Measurements from ENCODE around the gene CUX1. TPM values are rescaled to one million over a fixed set of nuclear protein-coding genes. Genes with fewer than 3 reads are reported as not detected.

CUX1 gene
- total RNA-seq, 4 donors from 2014 or later, result 52.5 to 93.6 (median 63.7) TPM

DNA sequence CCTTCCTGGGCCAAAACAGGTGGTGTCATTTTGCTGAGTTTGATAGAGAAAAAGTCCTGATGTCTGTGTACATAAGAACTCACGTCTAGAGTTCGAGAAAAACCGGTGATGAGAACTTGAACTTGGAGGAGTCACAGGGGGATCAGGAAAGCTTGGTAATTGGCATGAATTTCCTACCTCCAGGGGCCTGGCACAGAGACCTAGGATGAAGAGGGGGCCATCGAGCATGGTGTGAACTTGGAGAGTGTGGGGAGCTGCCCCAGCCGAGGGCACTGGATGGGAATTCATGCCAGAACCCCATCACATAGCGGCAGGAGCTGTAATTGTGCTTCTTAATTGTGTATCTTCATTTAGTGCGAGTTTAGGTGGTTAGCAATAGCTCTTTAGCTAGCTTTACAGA is 82.2 kb downstream of the CUX1 start:
- Histone ChIP-seq H3K9me3 (no peaks in the 10 kb centered on the region), H3K4me3 (peak overlapping the region; percentile 40), H3K27me3 (no peaks in the 10 kb centered on the region), H3K4me1 (peaks cover 21% of the 10 kb centered on the region), H3K36me3 (no peaks in the 10 kb centered on the region), H3K27ac (no peak overlapping the region)
- no peak for DNase-seq (ENCODE audit: low spot score in 2 of 2)
- TF ChIP-seq, protein P1, sequence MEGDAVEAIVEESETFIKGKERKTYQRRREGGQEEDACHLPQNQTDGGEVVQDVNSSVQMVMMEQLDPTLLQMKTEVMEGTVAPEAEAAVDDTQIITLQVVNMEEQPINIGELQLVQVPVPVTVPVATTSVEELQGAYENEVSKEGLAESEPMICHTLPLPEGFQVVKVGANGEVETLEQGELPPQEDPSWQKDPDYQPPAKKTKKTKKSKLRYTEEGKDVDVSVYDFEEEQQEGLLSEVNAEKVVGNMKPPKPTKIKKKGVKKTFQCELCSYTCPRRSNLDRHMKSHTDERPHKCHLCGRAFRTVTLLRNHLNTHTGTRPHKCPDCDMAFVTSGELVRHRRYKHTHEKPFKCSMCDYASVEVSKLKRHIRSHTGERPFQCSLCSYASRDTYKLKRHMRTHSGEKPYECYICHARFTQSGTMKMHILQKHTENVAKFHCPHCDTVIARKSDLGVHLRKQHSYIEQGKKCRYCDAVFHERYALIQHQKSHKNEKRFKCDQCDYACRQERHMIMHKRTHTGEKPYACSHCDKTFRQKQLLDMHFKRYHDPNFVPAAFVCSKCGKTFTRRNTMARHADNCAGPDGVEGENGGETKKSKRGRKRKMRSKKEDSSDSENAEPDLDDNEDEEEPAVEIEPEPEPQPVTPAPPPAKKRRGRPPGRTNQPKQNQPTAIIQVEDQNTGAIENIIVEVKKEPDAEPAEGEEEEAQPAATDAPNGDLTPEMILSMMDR (IDR thresholded peaks at IDR 0.05), result no peak
- TF ChIP-seq POLR2AphosphoS5 (IDR thresholded peaks at IDR 0.05) (no peak), EP300 (IDR thresholded peaks at IDR 0.05) (no peak), POLR2A (IDR thresholded peaks at IDR 0.05) (no peak)
- whole genome bisulfite sequencing, result 47% methylated on average over 7 of the region's 7 CpGs

DNA sequence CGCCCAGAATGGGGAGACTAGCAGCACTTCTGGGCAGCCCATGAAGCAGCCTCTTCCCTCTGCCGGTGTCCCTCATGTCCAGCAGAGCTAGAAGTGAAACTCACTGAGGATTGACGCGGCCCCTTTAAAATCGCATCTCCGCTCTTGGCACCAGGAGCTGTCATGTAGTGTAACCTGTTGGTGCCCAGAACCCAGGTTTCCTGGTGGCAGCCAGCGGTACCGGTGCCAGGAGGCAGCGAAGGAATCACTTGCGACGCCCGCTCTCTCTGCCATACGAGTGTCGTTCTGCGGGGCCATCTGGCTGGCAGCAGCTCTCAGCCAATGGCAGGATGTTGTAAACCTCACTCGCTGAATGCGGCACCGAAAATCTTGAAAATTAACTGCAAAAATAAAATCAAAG is 82.7 kb downstream of the CUX1 start:
- H3K4me1 ChIP-seq, result peaks cover 21% of the 10 kb centered on the region
- peak overlapping the region; percentile 40 for H3K4me3 ChIP-seq
- no peaks in the 10 kb centered on the region for H3K36me3 ChIP-seq
- WGBS, result 29% methylated on average over 7 of the region's 18 CpGs
- no peaks in the 10 kb centered on the region for H3K9me3 ChIP-seq
- no peak overlapping the region for H3K27ac ChIP-seq
- no peak for DNase-seq (ENCODE audit: low spot score in 2 of 2)
- H3K27me3 ChIP-seq, result no peaks in the 10 kb centered on the region
- TF ChIP-seq, protein P1 (IDR thresholded peaks at IDR 0.05), result no peak

DNA sequence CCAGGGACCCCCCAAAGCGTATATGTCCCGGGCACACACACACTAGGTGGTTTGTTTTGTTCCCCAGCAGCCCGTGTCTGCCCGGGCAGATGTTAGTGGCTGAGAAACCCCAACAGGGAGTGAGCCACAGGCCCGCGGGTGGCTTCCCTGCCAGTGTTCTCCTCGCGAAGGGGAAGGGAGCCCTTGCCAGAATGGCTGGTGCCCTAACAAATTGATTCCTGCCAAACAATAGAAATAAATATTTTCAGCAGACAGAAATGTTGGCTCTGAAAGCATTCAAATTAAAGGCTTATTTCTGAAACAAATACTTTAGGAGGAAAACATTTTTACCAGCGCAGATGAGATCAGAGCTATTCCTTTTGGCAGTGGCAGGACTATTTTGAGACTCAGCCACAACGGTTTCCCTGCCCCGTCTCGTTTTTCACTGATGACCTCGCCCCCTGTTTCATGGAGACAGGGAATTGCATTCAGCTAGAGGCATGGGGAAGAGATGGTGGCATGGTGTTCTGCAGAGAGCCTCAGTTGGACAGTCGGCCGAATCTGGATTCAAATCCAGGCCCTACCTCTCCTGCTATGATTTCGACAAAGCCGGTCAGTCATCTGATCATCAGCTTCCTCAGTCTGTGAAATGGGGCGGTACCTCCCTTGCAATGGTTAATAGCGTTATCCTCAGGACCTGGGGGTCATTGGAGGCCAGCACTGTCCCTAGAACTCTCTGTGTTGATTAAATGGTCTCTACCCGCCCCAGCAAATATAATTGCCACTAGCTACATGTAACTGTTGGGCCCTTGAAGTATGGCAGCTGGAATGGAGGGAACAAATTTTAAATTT is 84.5 kb downstream of the CUX1 start:
- Histone ChIP-seq H3K4me3 (no peak overlapping the region), H3K27me3 (no peaks in the 10 kb centered on the region), H3K36me3 (no peaks in the 10 kb centered on the region), H3K9me3 (no peaks in the 10 kb centered on the region), H3K4me1 (peaks cover 21% of the 10 kb centered on the region), H3K27ac (no peak overlapping the region)
- 50% methylated on average over 20 of the region's 20 CpGs for WGBS
- no peak for DNase-seq (ENCODE audit: low spot score in 2 of 2)
- TF ChIP-seq, protein P1 (IDR thresholded peaks at IDR 0.05), result no peak
- TF ChIP-seq POLR2A (IDR thresholded peaks at IDR 0.05) (no peak), EP300 (IDR thresholded peaks at IDR 0.05) (no peak), POLR2AphosphoS5 (IDR thresholded peaks at IDR 0.05) (no peak)

DNA sequence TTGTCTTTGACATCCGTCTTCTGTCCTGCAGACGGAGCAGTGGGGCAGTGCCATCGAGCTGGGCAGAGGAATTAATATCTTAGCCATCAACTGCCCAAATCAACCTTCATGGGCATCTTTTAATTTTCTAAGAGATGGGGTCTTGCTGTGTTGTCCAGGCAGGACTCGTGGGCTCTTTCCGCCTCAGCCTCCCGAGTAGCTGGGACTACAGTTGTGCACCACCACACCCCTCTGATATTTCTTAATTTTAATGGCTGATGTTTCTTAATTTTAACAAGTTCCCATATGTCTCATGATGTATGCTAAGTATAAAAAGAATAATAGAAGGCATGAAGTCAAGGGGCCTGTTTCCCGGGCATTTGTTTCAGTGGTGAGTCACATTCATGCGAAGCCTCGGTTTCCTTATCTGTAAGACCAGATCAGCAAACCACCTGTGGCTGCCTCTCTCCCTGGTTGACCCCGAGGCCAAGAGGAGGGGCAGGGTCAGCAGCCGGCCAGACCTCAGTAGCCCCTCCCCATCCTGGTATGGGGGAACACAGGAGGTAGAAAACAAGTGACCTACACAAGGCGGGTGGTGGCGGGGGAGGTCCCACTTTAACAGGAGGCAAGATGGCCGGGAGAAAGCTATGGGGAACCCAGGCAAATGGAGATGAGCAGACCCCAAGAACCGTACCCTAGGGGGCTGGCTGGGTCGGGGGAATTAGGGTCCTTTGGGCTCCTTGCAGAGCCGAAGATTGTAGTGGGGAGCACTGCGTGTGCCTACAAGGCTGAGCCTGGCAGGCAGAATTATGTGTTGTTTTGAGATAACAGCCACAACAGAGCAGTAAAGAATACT is 85.5 kb downstream of the CUX1 start:
- no peak overlapping the region for H3K4me3 ChIP-seq
- no peaks in the 10 kb centered on the region for H3K27me3 ChIP-seq
- peaks cover 21% of the 10 kb centered on the region for H3K4me1 ChIP-seq
- 86% methylated on average over 17 of the region's 18 CpGs for WGBS
- H3K36me3 ChIP-seq, result no peaks in the 10 kb centered on the region
- no peak overlapping the region for H3K27ac ChIP-seq
- no peaks in the 10 kb centered on the region for H3K9me3 ChIP-seq
- DNase-seq (ENCODE audit: low spot score in 2 of 2), result no peak
- TF ChIP-seq POLR2AphosphoS5 (IDR thresholded peaks at IDR 0.05) (no peak), EP300 (IDR thresholded peaks at IDR 0.05) (no peak), POLR2A (IDR thresholded peaks at IDR 0.05) (no peak)
- TF ChIP-seq, protein P1 (IDR thresholded peaks at IDR 0.05), result no peak

- Histone ChIP-seq H3K36me3 (no peaks in the 10 kb centered on the region), H3K9me3 (no peaks in the 10 kb centered on the region), H3K27me3 (no peaks in the 10 kb centered on the region), H3K4me3 (no peak overlapping the region), H3K4me1 (peaks cover 21% of the 10 kb centered on the region), H3K27ac (no peak overlapping the region)
- TF ChIP-seq POLR2A (IDR thresholded peaks at IDR 0.05) (no peak), EP300 (IDR thresholded peaks at IDR 0.05) (no peak), POLR2AphosphoS5 (IDR thresholded peaks at IDR 0.05) (no peak)
- TF ChIP-seq, protein P1 (IDR thresholded peaks at IDR 0.05), result no peak
- WGBS, result 96% methylated on average over 13 of the region's 13 CpGs
- DNase-seq (ENCODE audit: low spot score in 2 of 2), result no peak
Measured at GRCh38 chr7:101903515-101903868, 86.1 kb downstream of the CUX1 start.

Data from suprapubic skin (tissue), 4 donors.